LNCaP clone FGC (cell line): ENCODE data around the gene CLNK.

ENCODE experiments used
- DNase-seq: peaks from one replicate; pipeline ENCODE4 v3.0.0-alpha.2; 2011; ENCODE audit warnings: low read depth
- H3K4me3 ChIP-seq: 2 replicates; pipeline ENCODE4 v1.5.1; 2011; ENCODE audit warnings: mild to moderate bottlenecking, low read depth, low read length, control low read depth
- TF ChIP-seq, protein P1 (sequence below): IDR thresholded peaks from 2 replicates; pipeline ENCODE4 v1.5.1; 2012; ENCODE audit warnings: mild to moderate bottlenecking; ENCODE audit not compliant: control insufficient read depth, insufficient read depth; ENCODE audit errors: extremely low read depth

CLNK gene

DNA sequence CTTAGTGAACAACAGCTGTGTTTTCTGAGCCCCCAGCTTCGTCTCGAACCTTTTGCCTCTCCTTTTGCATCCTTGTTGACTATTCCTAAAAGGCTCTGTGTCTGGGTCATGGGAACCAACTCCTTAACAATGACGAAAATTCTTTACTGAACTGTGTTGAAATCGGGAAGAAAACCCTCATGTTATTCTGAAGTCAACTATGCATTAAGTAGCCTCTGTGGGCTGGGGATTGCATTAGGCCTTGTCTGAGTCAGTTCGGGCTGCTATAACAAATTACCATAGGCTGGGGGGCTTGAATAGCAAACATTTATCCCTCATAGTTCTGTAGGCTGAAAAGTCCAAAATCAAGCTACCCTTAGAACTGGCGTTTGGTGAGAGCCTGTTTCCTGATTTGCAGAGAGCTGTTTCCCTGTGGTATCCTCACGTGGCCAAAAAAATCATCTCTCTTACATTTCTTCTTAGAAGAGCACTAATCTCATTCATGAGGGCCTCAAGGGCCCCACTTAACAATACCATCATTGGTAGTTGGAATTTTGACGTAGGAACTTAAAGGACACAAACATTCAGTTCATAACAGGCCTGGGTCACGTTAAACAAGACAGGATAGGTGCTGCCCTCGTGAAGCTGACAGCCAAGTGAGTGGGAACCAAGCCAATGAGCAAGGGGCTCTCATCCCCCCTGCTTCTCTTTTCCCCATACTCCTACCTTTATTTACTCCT lies 75.9 kb downstream of the CLNK start:
- TF ChIP-seq, protein P1, sequence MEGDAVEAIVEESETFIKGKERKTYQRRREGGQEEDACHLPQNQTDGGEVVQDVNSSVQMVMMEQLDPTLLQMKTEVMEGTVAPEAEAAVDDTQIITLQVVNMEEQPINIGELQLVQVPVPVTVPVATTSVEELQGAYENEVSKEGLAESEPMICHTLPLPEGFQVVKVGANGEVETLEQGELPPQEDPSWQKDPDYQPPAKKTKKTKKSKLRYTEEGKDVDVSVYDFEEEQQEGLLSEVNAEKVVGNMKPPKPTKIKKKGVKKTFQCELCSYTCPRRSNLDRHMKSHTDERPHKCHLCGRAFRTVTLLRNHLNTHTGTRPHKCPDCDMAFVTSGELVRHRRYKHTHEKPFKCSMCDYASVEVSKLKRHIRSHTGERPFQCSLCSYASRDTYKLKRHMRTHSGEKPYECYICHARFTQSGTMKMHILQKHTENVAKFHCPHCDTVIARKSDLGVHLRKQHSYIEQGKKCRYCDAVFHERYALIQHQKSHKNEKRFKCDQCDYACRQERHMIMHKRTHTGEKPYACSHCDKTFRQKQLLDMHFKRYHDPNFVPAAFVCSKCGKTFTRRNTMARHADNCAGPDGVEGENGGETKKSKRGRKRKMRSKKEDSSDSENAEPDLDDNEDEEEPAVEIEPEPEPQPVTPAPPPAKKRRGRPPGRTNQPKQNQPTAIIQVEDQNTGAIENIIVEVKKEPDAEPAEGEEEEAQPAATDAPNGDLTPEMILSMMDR = no peak
- no peak for DNase-seq
- H3K4me3 ChIP-seq = no peak overlapping the region

DNA sequence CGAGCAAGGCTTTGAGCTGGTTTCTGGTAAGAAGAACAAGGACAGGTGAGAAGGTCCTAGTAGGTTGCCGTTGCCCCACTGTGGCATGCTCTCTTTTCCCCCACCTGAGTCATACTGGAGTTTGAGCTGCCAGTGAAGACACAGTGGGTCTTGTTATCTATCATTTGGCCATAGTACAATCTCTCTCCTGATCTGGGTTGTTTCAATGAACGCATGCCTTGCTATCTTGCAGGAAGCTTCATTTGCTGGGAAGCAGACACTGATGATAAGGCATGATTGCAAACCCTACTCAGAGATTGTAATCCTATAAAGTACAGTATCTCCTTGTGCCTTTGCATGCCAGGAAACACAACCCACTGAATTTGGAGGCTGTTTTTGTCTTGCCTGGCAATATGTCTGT lies 77.4 kb downstream of the CLNK start:
- TF ChIP-seq, protein P1 = no peak
- no peak overlapping the region for H3K4me3 ChIP-seq
- no peak for DNase-seq

DNA sequence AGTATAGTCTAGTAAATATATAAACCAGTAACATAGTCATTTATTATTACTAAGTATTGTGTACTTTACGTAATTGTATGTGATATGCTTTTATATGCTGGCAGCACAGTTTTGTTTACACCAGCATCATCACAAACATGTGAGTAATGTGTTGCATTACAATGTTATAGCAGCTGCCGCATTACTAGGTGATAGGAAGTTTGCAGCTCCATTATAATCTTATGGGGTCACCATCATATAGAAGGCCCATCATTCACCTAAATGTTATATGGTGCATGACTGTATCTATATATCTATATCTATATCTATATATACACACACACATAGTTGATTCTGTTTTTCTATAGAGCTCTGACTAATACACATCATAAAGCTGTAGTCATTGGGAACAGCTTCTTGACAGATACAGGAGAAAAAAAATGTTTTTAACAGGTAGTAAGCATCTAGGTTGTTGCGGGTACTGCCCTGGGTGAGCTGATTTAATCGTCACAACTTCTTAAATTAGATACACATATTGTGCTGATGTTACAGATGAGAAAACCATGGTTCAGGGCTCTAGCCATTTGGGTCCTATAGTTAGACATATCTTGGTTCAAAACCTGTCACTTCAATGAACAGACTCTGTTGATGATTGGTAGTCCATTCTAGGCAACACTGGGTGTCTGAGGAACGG lies 77.9 kb downstream of the CLNK start:
- no peak for DNase-seq
- no peak overlapping the region for H3K4me3 ChIP-seq
- TF ChIP-seq, protein P1 = no peak

DNA sequence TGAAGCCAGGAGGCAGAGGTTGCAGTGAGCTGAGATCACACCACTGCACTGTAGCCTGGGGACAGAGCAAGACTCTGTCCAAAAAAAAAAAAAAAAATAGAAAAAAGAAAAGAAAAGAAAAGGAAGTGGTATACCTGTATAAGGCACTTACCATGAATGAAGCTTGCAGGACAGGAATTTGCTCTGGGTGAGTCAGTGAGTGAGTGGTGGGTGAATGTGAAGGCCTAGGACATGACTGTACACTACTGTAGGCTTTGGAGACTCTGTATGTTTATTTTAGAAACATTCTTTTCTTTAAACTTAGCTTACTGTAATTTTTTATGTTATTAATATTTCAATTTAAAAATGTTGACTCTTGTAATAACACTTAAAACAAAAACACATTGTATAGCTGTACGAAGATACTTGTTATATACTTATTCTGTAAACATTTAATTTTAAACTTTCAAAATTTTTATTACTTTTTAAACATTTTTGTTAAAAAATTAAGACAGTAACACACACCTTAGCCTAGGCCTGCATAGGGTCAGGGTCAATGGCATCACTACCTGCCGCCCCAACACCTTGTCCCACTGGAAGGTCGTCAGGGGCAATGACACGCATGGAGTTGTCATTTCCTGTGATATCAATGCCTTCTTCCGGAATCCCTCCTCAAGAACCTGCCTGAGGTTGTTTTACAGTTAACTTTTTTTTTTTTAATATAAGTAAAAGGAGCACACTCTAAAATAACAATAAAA lies 78.7 kb downstream of the CLNK start:
- DNase-seq = no peak
- no peak overlapping the region for H3K4me3 ChIP-seq
- TF ChIP-seq, protein P1 = no peak

DNA sequence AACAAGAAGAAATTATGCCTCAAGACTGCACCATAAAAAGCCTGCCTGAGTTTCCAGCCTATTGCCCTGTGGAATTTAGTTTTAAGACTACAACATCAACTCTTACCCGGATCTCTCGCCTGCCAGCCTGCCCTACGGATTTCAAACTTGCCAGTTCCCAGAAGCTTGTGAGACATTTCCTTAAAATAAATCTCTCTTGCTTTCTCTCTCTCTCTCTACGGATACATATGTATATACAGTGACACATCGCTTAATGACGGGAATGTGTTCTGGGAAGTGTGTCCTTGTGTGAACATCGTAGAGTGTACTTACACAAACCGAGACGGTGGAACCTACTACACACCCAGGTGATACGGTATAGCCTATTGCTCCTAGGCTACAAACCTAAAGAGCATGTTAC lies 79.5 kb downstream of the CLNK start:
- DNase-seq = no peak
- H3K4me3 ChIP-seq = no peak overlapping the region
- TF ChIP-seq, protein P1 = no peak

DNA sequence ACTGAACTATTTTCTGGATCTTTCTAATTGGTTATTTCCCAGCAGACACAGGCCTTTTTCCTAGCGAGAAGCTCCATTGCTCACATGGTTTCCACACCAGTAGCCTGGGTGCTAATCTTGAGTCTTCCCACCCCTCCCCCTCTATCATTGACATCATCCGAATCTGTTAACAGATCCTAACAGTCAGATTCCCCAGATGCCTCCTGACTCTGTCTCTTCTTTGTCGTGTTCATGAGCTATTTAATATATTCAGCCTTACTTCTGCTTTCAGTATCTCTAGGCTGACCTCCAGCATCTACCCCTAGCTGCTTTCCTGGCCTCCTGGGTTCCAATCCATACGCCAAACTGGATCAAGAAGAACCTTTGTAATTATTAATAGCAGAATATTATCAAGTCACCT lies 85.0 kb downstream of the CLNK start:
- H3K4me3 ChIP-seq = no peak overlapping the region
- TF ChIP-seq, protein P1 = no peak
- no peak for DNase-seq

DNA sequence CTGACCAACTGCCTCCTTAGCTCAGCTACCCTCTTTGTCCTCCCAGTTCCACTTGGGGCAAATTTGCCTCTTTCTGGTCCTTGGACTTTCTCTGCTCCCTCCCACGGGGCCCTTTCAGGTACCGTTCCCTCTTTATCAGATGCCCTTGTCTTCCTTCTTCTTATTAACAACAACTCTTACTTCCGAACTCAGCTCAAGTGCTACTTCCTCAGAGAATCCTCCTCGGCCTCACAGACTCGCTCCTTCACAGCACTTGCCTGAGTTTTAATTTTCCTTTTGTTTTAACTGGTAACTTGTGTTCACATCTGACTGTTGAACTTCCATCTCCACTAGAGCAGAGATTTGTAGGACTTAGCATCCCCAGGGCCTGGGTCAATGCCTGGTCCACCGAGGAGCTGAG lies 85.7 kb downstream of the CLNK start:
- TF ChIP-seq, protein P1 = no peak

More for the DNA sequence above, 85.7 kb downstream of the CLNK start:
- DNase-seq = no peak
- H3K4me3 ChIP-seq = no peak overlapping the region
